ENCODE results near the gene KCNJ2. TPM values are rescaled to one million over a fixed set of nuclear protein-coding genes. Genes with fewer than 3 reads are reported as not detected.

Gene KCNJ2
- total RNA-seq, 1 experiment from 2014 or later, result not detected

DNA sequence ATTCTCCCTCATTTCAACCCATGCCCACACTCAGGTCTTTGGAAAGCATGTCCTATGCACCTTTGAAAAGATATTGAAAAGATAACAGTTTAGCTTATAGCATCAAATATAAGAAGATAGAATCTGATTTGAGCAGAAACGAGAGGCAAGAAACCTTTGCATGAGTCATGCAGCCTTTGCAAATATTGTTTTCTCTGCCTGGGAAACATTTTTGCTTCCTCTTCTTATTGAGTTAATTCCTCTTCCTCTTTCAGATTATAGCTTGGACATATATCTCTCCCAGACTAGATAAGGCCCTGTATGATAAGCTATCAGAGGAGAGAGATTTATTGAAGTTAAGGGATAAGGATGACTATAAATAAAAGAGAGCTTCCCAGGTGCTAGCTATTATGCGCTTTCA lies 46.1 kb upstream of the KCNJ2 start:
- H3K27me3 ChIP-seq (ENCODE audit: insufficient read depth, low read length), result no peaks in the 10 kb centered on the region
- H3K4me2 ChIP-seq (ENCODE audit: low read length), result no peak overlapping the region
- DNase-seq (ENCODE audit: low read depth, low spot score) (no peak), ATAC-seq (no peak)
- no peaks in the 10 kb centered on the region for H3K4me1 ChIP-seq (ENCODE audit: control insufficient read depth in 1 of 2, insufficient read depth in 2 of 2, low read length in 2 of 2)
- POLR2A ChIA-PET, result no interaction called here
- TF ChIP-seq EGR1 (IDR thresholded peaks at IDR 0.05; ENCODE audit: low read depth), result no peak
- TF ChIP-seq, protein P1, sequence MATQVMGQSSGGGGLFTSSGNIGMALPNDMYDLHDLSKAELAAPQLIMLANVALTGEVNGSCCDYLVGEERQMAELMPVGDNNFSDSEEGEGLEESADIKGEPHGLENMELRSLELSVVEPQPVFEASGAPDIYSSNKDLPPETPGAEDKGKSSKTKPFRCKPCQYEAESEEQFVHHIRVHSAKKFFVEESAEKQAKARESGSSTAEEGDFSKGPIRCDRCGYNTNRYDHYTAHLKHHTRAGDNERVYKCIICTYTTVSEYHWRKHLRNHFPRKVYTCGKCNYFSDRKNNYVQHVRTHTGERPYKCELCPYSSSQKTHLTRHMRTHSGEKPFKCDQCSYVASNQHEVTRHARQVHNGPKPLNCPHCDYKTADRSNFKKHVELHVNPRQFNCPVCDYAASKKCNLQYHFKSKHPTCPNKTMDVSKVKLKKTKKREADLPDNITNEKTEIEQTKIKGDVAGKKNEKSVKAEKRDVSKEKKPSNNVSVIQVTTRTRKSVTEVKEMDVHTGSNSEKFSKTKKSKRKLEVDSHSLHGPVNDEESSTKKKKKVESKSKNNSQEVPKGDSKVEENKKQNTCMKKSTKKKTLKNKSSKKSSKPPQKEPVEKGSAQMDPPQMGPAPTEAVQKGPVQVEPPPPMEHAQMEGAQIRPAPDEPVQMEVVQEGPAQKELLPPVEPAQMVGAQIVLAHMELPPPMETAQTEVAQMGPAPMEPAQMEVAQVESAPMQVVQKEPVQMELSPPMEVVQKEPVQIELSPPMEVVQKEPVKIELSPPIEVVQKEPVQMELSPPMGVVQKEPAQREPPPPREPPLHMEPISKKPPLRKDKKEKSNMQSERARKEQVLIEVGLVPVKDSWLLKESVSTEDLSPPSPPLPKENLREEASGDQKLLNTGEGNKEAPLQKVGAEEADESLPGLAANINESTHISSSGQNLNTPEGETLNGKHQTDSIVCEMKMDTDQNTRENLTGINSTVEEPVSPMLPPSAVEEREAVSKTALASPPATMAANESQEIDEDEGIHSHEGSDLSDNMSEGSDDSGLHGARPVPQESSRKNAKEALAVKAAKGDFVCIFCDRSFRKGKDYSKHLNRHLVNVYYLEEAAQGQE (IDR thresholded peaks at IDR 0.05; ENCODE audit: low read depth), result no peak
- no peak for TF ChIP-seq SIN3A (IDR thresholded peaks at IDR 0.05; ENCODE audit: low read depth)
- TF ChIP-seq, protein P2, sequence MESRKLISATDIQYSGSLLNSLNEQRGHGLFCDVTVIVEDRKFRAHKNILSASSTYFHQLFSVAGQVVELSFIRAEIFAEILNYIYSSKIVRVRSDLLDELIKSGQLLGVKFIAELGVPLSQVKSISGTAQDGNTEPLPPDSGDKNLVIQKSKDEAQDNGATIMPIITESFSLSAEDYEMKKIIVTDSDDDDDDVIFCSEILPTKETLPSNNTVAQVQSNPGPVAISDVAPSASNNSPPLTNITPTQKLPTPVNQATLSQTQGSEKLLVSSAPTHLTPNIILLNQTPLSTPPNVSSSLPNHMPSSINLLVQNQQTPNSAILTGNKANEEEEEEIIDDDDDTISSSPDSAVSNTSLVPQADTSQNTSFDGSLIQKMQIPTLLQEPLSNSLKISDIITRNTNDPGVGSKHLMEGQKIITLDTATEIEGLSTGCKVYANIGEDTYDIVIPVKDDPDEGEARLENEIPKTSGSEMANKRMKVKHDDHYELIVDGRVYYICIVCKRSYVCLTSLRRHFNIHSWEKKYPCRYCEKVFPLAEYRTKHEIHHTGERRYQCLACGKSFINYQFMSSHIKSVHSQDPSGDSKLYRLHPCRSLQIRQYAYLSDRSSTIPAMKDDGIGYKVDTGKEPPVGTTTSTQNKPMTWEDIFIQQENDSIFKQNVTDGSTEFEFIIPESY (IDR thresholded peaks at IDR 0.05; ENCODE audit: extremely low read depth, insufficient replicate concordance, low read length), result no peak
- TF ChIP-seq EZH2 (IDR thresholded peaks at IDR 0.05), result no peak
- no peak for TF ChIP-seq ELF1 (IDR thresholded peaks at IDR 0.05; ENCODE audit: borderline replicate concordance, low read depth)
- TF ChIP-seq ATF3 (IDR thresholded peaks at IDR 0.05), result no peak
- no peak for TF ChIP-seq CEBPB (IDR thresholded peaks at IDR 0.05; ENCODE audit: low read depth)
- TF ChIP-seq ZFX (IDR thresholded peaks at IDR 0.05), result no peak
- TF ChIP-seq CBX3 (IDR thresholded peaks at IDR 0.05; ENCODE audit: low read depth), result no peak
- TF ChIP-seq RAD21 (IDR thresholded peaks at IDR 0.05; ENCODE audit: low read depth), result no peak
- TF ChIP-seq JUND (IDR thresholded peaks at IDR 0.05), result no peak
- CTCF ChIA-PET, result interaction anchor here (0.9 to 1.1 kb wide), 2 partner anchors 516 to 554 kb away, joined by 3 read pairs; no protein-coding TSS in a partner anchor
- H3K9me3 ChIP-seq (ENCODE audit: control insufficient read depth in 1 of 2, insufficient read depth in 1 of 2, low read depth in 1 of 2, low read length in 2 of 2), result peaks cover 7 to 11% of the 10 kb centered on the region in 2 experiments; a peak in 2 of 4 replicates
- H3K36me3 ChIP-seq (ENCODE audit: control insufficient read depth in 1 of 2, insufficient read depth in 2 of 2, low read length in 2 of 2), result no peaks in the 10 kb centered on the region
- RAD21 ChIA-PET (ENCODE audit: low non-redundant PET in 1 of 2, low total read pairs in 2 of 2, uncharacterized antibody in 2 of 2, unreplicated experiment in 2 of 2), result no interaction called here
- no peak overlapping the region for H3K27ac ChIP-seq (ENCODE audit: low read depth, low read length)
- no peak overlapping the region for H2AFZ ChIP-seq (ENCODE audit: low read depth, low read length, poor library complexity, severe bottlenecking)
- intact Hi-C loops (cut with micrococcal nuclease), result no loop called here
- no peaks in the 10 kb centered on the region for H3K79me2 ChIP-seq (ENCODE audit: insufficient read depth, low read length)
- no TSS peak for BruUV-seq (replicated peaks)
- H3K9ac ChIP-seq (ENCODE audit: low read length), result no peak overlapping the region
- no peak overlapping the region for H3K4me3 ChIP-seq (replicated peaks in 1 of 2; ENCODE audit: low read depth in 1 of 2, low read length in 2 of 2)
- H4K20me1 ChIP-seq (ENCODE audit: insufficient read depth), result no peaks in the 10 kb centered on the region
- no peaks in the 10 kb centered on the region for H3K9me2 ChIP-seq (ENCODE audit: insufficient read depth)

All from HCT116 (cell line).